HG02884 (cell line): ENCODE results near the gene SLC7A6.

Experiments
- ATAC-seq: cut with Tn5 transposase; IDR thresholded peaks from one replicate; pipeline ENCODE4 v1.9.1; 2021; ENCODE audit warnings: mild to moderate bottlenecking, moderate library complexity; ENCODE audit not compliant: unreplicated experiment

Gene SLC7A6

DNA sequence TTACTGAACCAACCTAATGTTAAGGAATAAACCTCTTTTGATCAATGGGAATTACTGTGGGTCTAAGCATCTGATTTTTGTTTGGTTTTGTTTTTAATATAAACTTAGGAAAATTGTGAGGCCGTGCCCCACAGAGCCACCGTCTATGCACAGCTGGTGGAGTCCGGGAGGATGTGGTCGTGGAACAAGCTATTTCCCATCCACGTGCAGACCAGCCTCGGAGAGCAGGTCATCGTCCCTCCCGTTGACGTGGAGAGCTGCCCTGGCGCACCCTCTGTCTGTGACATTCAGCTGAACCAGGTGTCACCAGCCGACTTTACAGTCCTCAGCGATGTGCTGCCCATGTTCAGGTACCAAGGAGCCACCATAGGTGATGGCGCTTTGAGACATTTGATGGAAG, 74.9 kb downstream of the SLC7A6 start:
- ATAC-seq = no peak

DNA sequence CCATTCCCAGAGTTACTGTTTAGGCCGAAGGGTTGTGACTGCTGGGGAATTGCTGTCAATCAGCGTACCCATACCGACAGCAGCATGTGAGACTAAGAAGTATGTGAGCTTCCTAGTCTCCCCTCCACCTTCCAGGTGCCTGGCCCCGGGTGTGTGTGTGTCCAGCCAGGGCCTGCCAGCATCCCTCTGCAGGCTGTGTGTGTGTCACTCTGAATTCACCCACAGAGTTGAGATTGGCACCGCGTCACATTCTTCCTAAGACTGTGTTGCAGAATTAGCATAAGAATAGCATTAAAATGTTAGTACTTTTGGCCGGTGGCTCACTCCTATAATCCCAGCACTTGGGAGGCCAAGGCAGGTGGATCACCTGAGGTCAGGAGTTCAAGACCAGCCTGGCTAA, 78.3 kb downstream of the SLC7A6 start:
- no peak for ATAC-seq

DNA sequence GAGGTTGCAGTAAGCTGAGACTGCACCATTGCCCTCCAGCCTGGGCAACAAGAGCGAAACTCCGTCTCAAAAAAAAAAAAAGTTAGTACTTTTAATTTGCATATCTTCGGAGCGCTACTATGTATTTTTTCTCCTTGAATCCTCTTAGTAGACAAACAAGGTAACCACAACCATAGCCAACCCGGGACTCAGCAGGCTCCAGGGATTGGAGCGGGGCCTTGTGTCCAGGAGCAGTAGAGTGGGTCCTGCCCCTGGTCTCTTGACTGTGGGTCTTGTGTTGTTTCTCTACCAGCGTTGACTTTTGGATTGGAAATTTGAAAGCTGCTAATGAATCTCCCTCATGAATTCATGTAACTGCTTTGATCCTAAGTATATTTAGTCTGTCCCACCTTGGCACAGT, 78.8 kb downstream of the SLC7A6 start:
- no peak for ATAC-seq

GRCh38 chr16:68344252-68344651, 79.9 kb downstream of the SLC7A6 start:
- ATAC-seq = no peak

- ATAC-seq = no peak
Observed at GRCh38 chr16:68345351-68345810, 81.1 kb downstream of the SLC7A6 start.

- no peak for ATAC-seq
Observed at GRCh38 chr16:68345958-68346635, 81.8 kb downstream of the SLC7A6 start.

- no peak for ATAC-seq
Observed at GRCh38 chr16:68346892-68347480, 82.7 kb downstream of the SLC7A6 start.

DNA sequence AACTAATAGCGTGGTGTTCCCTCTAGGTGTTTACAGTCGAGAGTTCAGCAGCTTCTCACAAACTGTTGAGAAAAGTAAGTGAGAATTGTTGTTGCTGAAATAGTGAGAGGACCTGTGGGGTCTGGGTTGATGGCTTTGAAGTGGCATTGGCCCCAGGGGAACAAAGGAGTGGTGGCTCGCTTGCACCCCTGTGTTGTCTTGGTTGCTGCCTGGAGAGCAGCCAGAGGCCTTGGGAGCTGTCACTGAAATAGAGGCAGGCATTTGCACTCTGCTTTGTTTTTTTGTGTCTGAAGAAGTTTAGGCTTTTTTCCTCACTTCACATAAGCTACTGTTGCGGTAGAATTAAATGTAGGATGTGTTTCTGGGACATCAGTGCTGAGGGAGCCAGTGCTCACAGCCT, 83.3 kb downstream of the SLC7A6 start:
- no peak for ATAC-seq

GRCh38 chr16:68348639-68349445, 84.5 kb downstream of the SLC7A6 start:
- no peak for ATAC-seq

GRCh38 chr16:68349838-68350410, 85.6 kb downstream of the SLC7A6 start:
- no peak for ATAC-seq

- ATAC-seq = no peak
Observed at GRCh38 chr16:68350813-68351350, 86.6 kb downstream of the SLC7A6 start.
